ENCODE data around the gene COL24A1. TPM values are rescaled to one million over a fixed set of nuclear protein-coding genes. Genes with fewer than 3 reads are reported as not detected.

COL24A1 gene
- total and polyA plus RNA-seq, 2 donors (not counting 1 experiment from before 2014, with no cell fraction given): not detected

- no peaks in the 10 kb centered on the region for H3K36me3 ChIP-seq (replicated peaks in 1 of 2; ENCODE audit: control extremely low read depth in 1 of 2, control insufficient read depth in 1 of 2, extremely low read depth in 1 of 2, insufficient read depth in 2 of 2, low read length in 1 of 2)
- ATAC-seq (ENCODE audit: low read depth): no peak
- TF ChIP-seq, protein P1, sequence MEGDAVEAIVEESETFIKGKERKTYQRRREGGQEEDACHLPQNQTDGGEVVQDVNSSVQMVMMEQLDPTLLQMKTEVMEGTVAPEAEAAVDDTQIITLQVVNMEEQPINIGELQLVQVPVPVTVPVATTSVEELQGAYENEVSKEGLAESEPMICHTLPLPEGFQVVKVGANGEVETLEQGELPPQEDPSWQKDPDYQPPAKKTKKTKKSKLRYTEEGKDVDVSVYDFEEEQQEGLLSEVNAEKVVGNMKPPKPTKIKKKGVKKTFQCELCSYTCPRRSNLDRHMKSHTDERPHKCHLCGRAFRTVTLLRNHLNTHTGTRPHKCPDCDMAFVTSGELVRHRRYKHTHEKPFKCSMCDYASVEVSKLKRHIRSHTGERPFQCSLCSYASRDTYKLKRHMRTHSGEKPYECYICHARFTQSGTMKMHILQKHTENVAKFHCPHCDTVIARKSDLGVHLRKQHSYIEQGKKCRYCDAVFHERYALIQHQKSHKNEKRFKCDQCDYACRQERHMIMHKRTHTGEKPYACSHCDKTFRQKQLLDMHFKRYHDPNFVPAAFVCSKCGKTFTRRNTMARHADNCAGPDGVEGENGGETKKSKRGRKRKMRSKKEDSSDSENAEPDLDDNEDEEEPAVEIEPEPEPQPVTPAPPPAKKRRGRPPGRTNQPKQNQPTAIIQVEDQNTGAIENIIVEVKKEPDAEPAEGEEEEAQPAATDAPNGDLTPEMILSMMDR (IDR thresholded peaks at IDR 0.05): no peak
- no peak for TF ChIP-seq EZH2 (IDR thresholded peaks at IDR 0.05; ENCODE audit: borderline replicate concordance, insufficient read depth, low read depth, low read length, poor library complexity, severe bottlenecking)
- H2AFZ ChIP-seq (ENCODE audit: insufficient read depth, low read depth, low read length, poor library complexity, severe bottlenecking): no peak overlapping the region
- H4K20me1 ChIP-seq (ENCODE audit: control insufficient read depth, insufficient read depth, low read length, poor library complexity, severe bottlenecking): no peaks in the 10 kb centered on the region
- H3K4me3 Mint-ChIP-seq: no peak overlapping the region
- H3K4me1 Mint-ChIP-seq: no peaks in the 10 kb centered on the region
- DNase-seq: no peak
- H3K79me2 ChIP-seq (ENCODE audit: control insufficient read depth, insufficient read depth, low read length): no peaks in the 10 kb centered on the region
- WGBS (ENCODE audit: insufficient coverage): no CpG with 5 or more reads among the region's 2 CpGs
- no peaks in the 10 kb centered on the region for H3K4me1 ChIP-seq (ENCODE audit: control insufficient read depth in 2 of 2, insufficient read depth in 2 of 2, low read length in 2 of 2)
- intact Hi-C loops (cut with micrococcal nuclease): no loop called here
- ChIA-PET CTCF (no interaction called here), POLR2A (no interaction called here)
- no peaks in the 10 kb centered on the region for H3K9me3 ChIP-seq (ENCODE audit: control extremely low read depth in 1 of 3, control insufficient read depth in 2 of 3, insufficient read depth in 1 of 3, low read length in 2 of 3)
- H3K27ac ChIP-seq (ENCODE audit: low read length in 2 of 2): no peak overlapping the region
- no peak overlapping the region for H3K9ac ChIP-seq (ENCODE audit: low read length)
- H3K27me3 Mint-ChIP-seq: no peaks in the 10 kb centered on the region
- no peak overlapping the region for H3K4me3 ChIP-seq (ENCODE audit: control extremely low read depth in 1 of 5, extremely low read depth in 1 of 5, insufficient read depth in 1 of 5, low read depth in 2 of 5, low read length in 4 of 5)
- H3K27ac Mint-ChIP-seq: no peak overlapping the region
- no peak overlapping the region for H3K4me2 ChIP-seq (replicated peaks; ENCODE audit: low read depth, low read length, poor library complexity, severe bottlenecking)
- H3K9me3 Mint-ChIP-seq (ENCODE audit: insufficient read depth): no peaks in the 10 kb centered on the region
- no peaks in the 10 kb centered on the region for H3K27me3 ChIP-seq (replicated peaks in 1 of 4; ENCODE audit: control extremely low read depth in 1 of 4, control insufficient read depth in 3 of 4, insufficient read depth in 4 of 4, low read length in 3 of 4)
These were observed 220.1 kb downstream of the COL24A1 start for GRCh38 chr1:85936470-85936869.

- Histone ChIP-seq H3K79me2 (ENCODE audit: control insufficient read depth, insufficient read depth, low read length) (no peaks in the 10 kb centered on the region), H3K4me1 (ENCODE audit: control insufficient read depth in 2 of 2, insufficient read depth in 2 of 2, low read length in 2 of 2) (no peaks in the 10 kb centered on the region), H3K9ac (ENCODE audit: low read length) (no peak overlapping the region), H3K27ac (ENCODE audit: low read length in 2 of 2) (no peak overlapping the region), H3K4me3 (ENCODE audit: control extremely low read depth in 1 of 5, extremely low read depth in 1 of 5, insufficient read depth in 1 of 5, low read depth in 2 of 5, low read length in 4 of 5) (no peak overlapping the region), H3K4me2 (replicated peaks; ENCODE audit: low read depth, low read length, poor library complexity, severe bottlenecking) (no peak overlapping the region), H3K9me3 (ENCODE audit: control extremely low read depth in 1 of 3, control insufficient read depth in 2 of 3, insufficient read depth in 1 of 3, low read length in 2 of 3) (no peaks in the 10 kb centered on the region), H3K36me3 (replicated peaks in 1 of 2; ENCODE audit: control extremely low read depth in 1 of 2, control insufficient read depth in 1 of 2, extremely low read depth in 1 of 2, insufficient read depth in 2 of 2, low read length in 1 of 2) (no peaks in the 10 kb centered on the region), H3K27me3 (replicated peaks in 1 of 4; ENCODE audit: control extremely low read depth in 1 of 4, control insufficient read depth in 3 of 4, insufficient read depth in 4 of 4, low read length in 3 of 4) (no peaks in the 10 kb centered on the region), H2AFZ (ENCODE audit: insufficient read depth, low read depth, low read length, poor library complexity, severe bottlenecking) (no peak overlapping the region), H4K20me1 (ENCODE audit: control insufficient read depth, insufficient read depth, low read length, poor library complexity, severe bottlenecking) (no peaks in the 10 kb centered on the region)
- H3K9me3 Mint-ChIP-seq (ENCODE audit: insufficient read depth): no peaks in the 10 kb centered on the region
- H3K27me3 Mint-ChIP-seq: no peaks in the 10 kb centered on the region
- ATAC-seq (ENCODE audit: low read depth) (no peak), DNase-seq (no peak)
- no CpG with 5 or more reads among the region's 1 CpG for WGBS (ENCODE audit: insufficient coverage)
- ChIA-PET CTCF (no interaction called here), POLR2A (no interaction called here)
- no peaks in the 10 kb centered on the region for H3K4me1 Mint-ChIP-seq
- no peak overlapping the region for H3K4me3 Mint-ChIP-seq
- intact Hi-C loops (cut with micrococcal nuclease): no loop called here
- TF ChIP-seq, protein P1 (IDR thresholded peaks at IDR 0.05): no peak
- no peak for TF ChIP-seq EZH2 (IDR thresholded peaks at IDR 0.05; ENCODE audit: borderline replicate concordance, insufficient read depth, low read depth, low read length, poor library complexity, severe bottlenecking)
- no peak overlapping the region for H3K27ac Mint-ChIP-seq
These were observed 220.5 kb downstream of the COL24A1 start for GRCh38 chr1:85936057-85936456.
